Peyer's patch (tissue), 4 donors: ENCODE measurements around the gene RXRA. TPM values are rescaled to one million over a fixed set of nuclear protein-coding genes. Genes with fewer than 3 reads are reported as not detected.

ENCODE experiments used
- DNase-seq, 3 donors: peaks; one replicate each; pipeline ENCODE4 v3.0.0-alpha.2; 2017 to 2019
- H3K27ac ChIP-seq, 4 donors: fragments of 200-600 bp; sonication (generic); one replicate each; pipeline ENCODE4 v1.5.1; 2016 to 2019
- H3K27me3 ChIP-seq, 2 donors: fragments of 200-600 bp; sonication (generic); one replicate each; pipeline ENCODE4 v1.5.1; 2019
- H3K36me3 ChIP-seq, 3 donors: fragments of 200-600 bp; sonication (generic); one replicate each; pipeline ENCODE4 v1.5.1; 2016 to 2019
- H3K4me1 ChIP-seq, 4 donors: fragments of 200-600 bp; sonication (generic); one replicate each; pipeline ENCODE4 v1.5.1; 2016 to 2019
- H3K4me3 ChIP-seq, 4 donors: fragments of 200-600 bp; sonication (generic); 1 replicate in 3 of 4; 2 replicates in 1 of 4; pipeline ENCODE4 v1.5.1; 2016 to 2019; ENCODE audit warnings: mild to moderate bottlenecking in 1 of 4
- H3K9me3 ChIP-seq, 4 donors: fragments of 200-600 bp; sonication (generic); one replicate each; pipeline ENCODE4 v1.5.1; 2016 to 2019; ENCODE audit warnings: mild to moderate bottlenecking in 1 of 4
- POLR2A ChIP-seq, 2 donors: fragments of 450-650 bp; IDR thresholded peaks; one replicate each; pipeline ENCODE4 v1.5.1; 2017; ENCODE audit warnings: antibody characterized with exemption in 2 of 2, mild to moderate bottlenecking in 2 of 2, moderate library complexity in 2 of 2
- total RNA-seq, 4 donors: library from RNA; depleted of rRNA; stranded (reverse); fragments of >200 nt; gene quantifications; one replicate each; pipeline ENCODE4 v1.1.0, GENCODE V29; 2016
- TF ChIP-seq, protein P1 (sequence below), 6 experiments: fragments of 450-650 bp in 4 of 6; fragments of 200-600 bp in 2 of 6; sonication (generic) in 1 of 6; IDR thresholded peaks; one replicate each; pipeline ENCODE4 v1.5.1; 2017 to 2019; ENCODE audit warnings: antibody characterized with exemption in 6 of 6, mild to moderate bottlenecking in 3 of 6, moderate library complexity in 1 of 6

Gene RXRA
- total RNA-seq, 4 donors from 2014 or later, result 54.5 to 83.6 (median 65.4) TPM

DNA sequence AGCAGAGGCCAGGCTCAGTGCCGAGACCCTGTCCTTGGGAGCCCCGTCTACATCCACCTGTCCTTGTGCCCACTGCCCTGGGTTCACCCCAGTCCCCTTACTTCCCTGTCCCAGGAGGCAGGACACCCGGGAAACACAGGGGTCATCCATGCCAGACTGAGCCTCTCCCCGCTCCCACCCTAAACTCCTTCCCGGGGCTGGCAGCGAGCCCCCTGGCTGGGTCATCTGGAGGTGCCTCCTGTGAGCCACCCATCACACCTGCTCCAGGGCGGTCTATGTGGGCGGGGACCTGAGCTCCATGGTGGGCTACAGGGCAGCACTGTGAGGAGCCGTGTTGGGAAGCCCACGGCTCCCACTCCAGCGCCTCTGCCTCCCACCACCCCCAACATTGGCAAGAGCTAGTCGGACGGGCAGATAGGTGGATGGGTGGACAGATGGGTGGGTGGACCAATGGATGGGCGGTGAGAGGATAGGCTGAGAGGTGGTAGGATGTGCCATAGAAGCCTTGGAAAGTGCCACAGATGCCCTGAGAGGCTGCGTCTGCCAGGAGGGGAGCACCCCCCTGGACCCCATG lies 42.5 kb upstream of the RXRA start:
- TF ChIP-seq POLR2A (IDR thresholded peaks at IDR 0.05), result no peak
- TF ChIP-seq, protein P1, sequence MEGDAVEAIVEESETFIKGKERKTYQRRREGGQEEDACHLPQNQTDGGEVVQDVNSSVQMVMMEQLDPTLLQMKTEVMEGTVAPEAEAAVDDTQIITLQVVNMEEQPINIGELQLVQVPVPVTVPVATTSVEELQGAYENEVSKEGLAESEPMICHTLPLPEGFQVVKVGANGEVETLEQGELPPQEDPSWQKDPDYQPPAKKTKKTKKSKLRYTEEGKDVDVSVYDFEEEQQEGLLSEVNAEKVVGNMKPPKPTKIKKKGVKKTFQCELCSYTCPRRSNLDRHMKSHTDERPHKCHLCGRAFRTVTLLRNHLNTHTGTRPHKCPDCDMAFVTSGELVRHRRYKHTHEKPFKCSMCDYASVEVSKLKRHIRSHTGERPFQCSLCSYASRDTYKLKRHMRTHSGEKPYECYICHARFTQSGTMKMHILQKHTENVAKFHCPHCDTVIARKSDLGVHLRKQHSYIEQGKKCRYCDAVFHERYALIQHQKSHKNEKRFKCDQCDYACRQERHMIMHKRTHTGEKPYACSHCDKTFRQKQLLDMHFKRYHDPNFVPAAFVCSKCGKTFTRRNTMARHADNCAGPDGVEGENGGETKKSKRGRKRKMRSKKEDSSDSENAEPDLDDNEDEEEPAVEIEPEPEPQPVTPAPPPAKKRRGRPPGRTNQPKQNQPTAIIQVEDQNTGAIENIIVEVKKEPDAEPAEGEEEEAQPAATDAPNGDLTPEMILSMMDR (IDR thresholded peaks at IDR 0.05), result no peak
- H3K4me1 ChIP-seq, result peaks cover 0 to 14% (median 0%) of the 10 kb centered on the region in 4 donors
- H3K36me3 ChIP-seq, result no peaks in the 10 kb centered on the region
- no peaks in the 10 kb centered on the region for H3K27me3 ChIP-seq
- DNase-seq, result no peak
- H3K27ac ChIP-seq, result no peak overlapping the region
- no peaks in the 10 kb centered on the region for H3K9me3 ChIP-seq
- H3K4me3 ChIP-seq, result no peak overlapping the region

DNA sequence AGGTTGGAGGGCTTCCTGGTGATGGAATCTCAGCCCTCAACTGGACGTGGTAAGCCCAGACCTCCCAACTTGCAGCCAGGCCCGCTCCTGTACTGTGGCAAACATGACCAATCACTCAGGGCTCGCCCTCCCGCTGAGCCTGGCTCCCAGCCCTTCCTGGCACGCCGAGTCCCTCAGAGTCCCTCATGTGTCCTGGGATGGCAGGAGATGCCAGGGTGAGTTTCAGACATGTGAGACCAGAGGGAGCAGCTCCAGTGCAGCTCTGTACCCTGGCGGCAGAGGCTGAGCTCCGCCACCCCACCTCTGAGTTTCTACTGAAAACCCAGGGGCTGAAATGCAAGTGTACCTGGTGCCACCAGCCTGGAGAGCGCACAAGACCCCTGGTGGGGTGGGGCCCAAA lies 42.0 kb upstream of the RXRA start:
- H3K4me1 ChIP-seq, result peaks cover 0 to 14% (median 0%) of the 10 kb centered on the region in 4 donors
- H3K9me3 ChIP-seq, result no peaks in the 10 kb centered on the region
- no peaks in the 10 kb centered on the region for H3K36me3 ChIP-seq
- no peak for TF ChIP-seq POLR2A (IDR thresholded peaks at IDR 0.05)
- TF ChIP-seq, protein P1 (IDR thresholded peaks at IDR 0.05), result no peak
- no peak for DNase-seq
- no peak overlapping the region for H3K4me3 ChIP-seq
- H3K27me3 ChIP-seq, result no peaks in the 10 kb centered on the region
- no peak overlapping the region for H3K27ac ChIP-seq

DNA sequence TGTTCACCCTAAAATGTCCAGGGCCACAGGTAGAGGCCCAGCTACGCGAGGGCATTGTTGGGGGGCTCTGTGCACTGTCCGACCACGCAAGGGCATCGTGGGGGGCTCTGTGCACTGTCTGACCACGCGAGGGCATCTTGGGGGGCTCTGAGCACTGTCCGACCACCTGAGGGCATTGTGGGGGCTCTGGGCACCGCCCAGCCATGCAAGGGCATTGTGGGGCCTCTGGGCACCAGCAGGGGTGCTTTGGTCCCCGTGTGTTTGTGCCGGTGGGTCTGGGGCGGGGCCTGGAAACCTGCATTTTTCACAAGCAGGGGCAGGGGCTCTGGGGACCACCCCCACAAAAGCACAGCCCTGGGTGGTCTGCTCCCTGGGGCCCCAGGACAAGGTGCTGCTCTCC lies 41.5 kb upstream of the RXRA start:
- peaks cover 0 to 14% (median 0%) of the 10 kb centered on the region in 4 donors for H3K4me1 ChIP-seq
- H3K4me3 ChIP-seq, result no peak overlapping the region
- no peaks in the 10 kb centered on the region for H3K9me3 ChIP-seq
- H3K36me3 ChIP-seq, result no peaks in the 10 kb centered on the region
- H3K27ac ChIP-seq, result no peak overlapping the region
- no peak for DNase-seq
- TF ChIP-seq POLR2A (IDR thresholded peaks at IDR 0.05), result no peak
- TF ChIP-seq, protein P1 (IDR thresholded peaks at IDR 0.05), result no peak
- no peaks in the 10 kb centered on the region for H3K27me3 ChIP-seq

DNA sequence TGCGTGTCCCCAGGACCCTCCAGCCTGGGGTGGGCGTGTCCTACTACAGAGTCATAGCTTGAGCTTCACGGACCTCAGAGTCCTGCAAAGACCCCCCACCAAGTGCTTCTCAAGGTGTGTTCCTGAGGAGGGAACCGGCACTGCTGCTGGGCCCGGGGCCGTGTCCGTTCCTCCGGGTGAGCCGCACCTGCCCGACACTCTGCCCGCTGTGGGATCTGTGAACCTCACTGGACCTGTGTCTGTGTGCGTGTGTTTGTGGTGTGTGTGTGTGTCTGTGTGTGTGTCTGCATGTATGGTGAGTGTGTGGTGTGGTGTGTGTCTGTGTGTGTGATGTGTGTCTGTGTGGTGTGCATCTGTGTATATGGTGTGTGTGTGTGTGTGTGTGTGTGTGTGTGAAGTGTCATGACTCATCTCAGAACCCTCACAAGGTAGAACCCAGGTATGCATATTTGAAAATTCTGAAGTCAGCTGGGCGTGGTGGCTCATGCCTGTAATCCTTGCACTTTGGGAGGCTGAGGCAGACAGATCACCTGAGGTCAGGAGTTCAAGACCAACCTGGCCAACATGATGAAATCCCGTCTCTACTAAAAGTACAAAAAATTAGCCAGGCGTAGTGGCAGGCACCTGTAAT lies 40.9 kb upstream of the RXRA start:
- DNase-seq, result no peak
- no peaks in the 10 kb centered on the region for H3K9me3 ChIP-seq
- TF ChIP-seq POLR2A (IDR thresholded peaks at IDR 0.05), result no peak
- TF ChIP-seq, protein P1 (IDR thresholded peaks at IDR 0.05), result no peak
- H3K4me3 ChIP-seq, result no peak overlapping the region
- no peak overlapping the region for H3K27ac ChIP-seq
- peaks cover 0 to 14% (median 0%) of the 10 kb centered on the region in 4 donors for H3K4me1 ChIP-seq
- H3K27me3 ChIP-seq, result no peaks in the 10 kb centered on the region
- no peaks in the 10 kb centered on the region for H3K36me3 ChIP-seq

DNA sequence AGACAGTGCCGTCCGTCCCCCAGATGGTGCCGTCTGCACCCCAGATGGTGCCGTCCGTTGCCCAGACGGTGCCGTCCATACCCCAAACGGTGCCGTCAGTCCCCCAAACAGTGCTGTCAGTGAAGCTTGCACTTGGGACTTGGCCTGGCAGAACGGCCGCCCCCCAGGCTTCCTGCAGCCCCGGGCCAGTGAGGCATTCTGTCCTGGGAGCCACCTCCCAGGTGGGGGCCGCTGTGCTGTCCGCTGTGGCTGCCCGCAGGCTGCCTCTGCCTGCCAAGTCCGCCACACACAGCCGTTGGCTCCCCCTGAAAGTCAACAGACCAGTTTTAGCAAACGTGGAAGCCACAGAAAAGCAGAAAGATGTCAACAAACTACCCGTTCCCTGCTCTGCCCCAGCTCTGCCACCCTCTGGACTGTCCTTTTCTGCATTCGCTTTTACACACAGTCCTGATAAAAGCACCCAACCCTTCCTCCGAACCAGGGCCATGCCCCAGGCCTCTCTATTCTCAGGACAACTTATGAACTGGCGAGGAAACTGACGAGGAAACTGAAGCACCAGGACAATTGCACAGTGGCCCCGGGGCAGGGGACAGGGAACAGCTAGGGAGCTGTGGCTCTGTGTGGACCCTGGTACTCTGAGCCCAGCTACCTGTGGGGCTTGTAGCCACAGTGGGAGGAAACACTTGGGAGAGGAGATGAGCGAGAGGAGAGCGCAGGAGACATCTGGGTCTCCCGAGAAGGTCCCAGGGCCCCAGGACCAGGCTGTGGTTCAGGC lies 39.6 kb upstream of the RXRA start:
- no peaks in the 10 kb centered on the region for H3K36me3 ChIP-seq
- no peak for TF ChIP-seq POLR2A (IDR thresholded peaks at IDR 0.05)
- TF ChIP-seq, protein P1 (IDR thresholded peaks at IDR 0.05), result no peak
- no peaks in the 10 kb centered on the region for H3K9me3 ChIP-seq
- H3K27ac ChIP-seq, result no peak overlapping the region
- DNase-seq, result no peak
- H3K4me1 ChIP-seq, result peaks cover 0 to 14% (median 0%) of the 10 kb centered on the region in 4 donors
- no peaks in the 10 kb centered on the region for H3K27me3 ChIP-seq
- no peak overlapping the region for H3K4me3 ChIP-seq
